GM04503 (cell line): ENCODE results near the gene LIPM.

Source experiments
- DNase-seq: peaks from one replicate; pipeline ENCODE4 v3.0.0-alpha.2; 2012; ENCODE audit warnings: low read depth

The LIPM gene

DNA sequence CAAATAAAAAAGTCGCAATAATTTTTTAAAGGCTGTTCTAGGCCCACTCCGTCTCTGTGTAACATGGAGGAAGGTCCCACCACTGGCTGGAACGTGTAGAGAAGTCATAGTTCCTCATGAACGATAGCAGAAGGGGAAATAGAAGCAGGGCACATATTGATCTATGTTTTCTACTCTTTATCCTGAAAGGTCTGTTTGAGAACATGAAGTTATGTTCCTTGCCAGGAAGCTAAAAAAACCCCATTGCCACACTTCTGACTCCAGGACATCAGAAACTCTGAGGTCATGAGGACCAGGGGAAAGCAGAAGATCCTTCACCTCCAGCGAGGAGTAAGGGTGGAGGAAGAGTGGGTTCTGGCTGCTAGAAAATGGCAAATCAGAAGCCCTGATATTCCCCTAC is 38.4 kb downstream of the LIPM start:
- DNase-seq: no peak

- DNase-seq: no peak
Measured at GRCh38 chr10:88841316-88842111, 39.0 kb downstream of the LIPM start.

GRCh38 chr10:88843171-88843570 is 40.6 kb downstream of the LIPM start:
- no peak for DNase-seq

- DNase-seq: peak; percentile 55
Measured at GRCh38 chr10:88848499-88848898, 46.0 kb downstream of the LIPM start.

GRCh38 chr10:88849234-88849633 is 46.7 kb downstream of the LIPM start:
- DNase-seq: no peak

- no peak for DNase-seq
Measured at GRCh38 chr10:88850712-88851111, 48.2 kb downstream of the LIPM start.

DNA sequence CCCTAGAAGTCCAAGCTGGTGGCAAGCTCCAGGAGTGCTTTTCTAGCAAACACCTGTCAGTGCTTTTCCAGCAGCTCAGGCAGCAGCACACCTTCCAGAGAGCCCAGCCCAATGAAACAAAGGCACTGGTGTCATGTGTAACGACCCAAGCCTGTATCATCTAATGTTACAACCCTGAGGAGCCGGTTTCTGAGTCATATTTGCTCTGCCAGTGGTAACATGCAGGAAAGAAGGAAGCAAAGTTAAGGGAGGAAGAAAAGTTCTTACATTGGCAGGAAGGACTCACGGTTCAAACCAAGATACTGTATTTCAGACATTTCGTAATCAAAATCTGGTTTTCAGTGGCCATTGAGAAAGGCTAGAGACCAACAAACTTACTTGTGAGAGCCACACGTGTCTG is 49.2 kb downstream of the LIPM start, which contains the start of gene ANKRD22:
Gene ANKRD22 (minus strand): TSS at position 139 of the 400 bp plus-strand sequence. CDS start 237 bp downstream, outside the sequence.
- no peak for DNase-seq

GRCh38 chr10:88852327-88852726 is 49.8 kb downstream of the LIPM start:
- no peak for DNase-seq

DNA sequence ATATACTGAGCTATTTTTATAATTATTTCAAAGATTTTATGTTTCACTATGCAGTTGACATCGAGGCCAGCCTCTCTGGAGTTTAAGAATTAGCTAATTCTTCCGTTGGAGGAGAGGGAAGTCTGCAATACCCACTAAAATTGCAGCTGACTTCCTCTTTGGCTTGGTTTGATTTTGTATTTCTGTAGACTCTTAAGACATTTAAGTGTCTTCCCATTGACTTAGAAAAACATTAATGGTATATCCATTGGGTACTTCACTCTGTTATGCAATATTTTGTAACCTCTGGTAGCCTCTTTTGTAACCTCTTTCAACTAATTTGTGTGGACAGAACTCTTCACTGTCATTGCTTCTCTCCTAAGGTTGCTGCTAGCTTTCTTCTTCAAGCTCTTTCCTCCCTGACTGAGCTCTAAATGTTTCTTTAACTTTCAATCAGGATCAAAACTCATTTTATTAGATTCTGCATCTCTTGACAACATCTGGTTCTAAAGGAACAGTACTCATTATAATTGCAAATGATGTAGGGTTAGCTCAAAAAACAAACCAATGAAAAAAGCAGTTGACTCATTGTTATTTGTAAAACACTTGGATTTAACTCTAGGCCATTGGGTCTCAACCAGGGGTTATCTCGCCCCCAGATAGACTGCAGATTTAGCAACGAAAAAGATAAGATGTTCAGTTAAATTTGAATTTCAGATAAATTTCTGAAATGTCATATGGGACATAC is 50.8 kb downstream of the LIPM start:
- DNase-seq: no peak

DNA sequence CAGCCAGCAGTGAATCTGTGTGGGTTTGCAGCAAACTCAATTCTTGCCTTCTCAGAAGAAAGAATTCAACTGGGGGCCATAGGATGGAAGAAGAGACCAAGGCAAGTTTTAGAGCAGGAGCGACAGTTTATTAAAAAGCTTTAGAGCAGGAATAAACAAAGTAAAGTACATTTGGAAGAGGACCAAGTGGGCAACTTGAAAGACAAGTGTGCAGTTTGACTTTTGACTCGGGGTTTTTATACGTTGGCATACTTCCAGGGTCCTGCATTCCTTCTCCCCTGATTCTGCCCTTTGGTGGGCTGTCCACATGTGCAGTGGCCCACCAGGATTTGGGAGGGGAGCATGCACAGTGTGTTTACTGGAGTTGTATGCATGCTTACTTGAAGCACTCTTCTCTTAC is 52.2 kb downstream of the LIPM start:
- DNase-seq: no peak

DNA sequence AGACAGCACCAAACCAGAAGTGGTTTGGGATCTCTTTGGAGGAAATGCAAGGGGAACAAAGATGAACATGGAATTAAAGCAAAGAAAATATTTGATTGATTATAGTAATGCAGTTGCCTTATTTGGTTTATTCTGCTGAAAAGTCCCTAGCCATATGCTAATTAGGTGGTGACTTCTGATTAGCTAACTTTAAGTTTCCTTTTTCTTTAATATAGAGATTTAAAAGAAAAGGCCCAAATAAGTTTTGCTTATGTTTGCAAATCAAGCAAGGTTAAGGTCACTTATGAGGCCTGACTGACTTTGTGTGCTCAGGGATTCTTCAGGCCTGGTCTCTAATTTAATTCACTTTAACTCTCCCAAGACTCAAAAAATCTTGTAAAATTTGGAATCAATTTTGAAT is 55.3 kb downstream of the LIPM start:
- no peak for DNase-seq

- no peak for DNase-seq
Measured at GRCh38 chr10:88858491-88858890, 56.0 kb downstream of the LIPM start.

- DNase-seq: no peak
Measured at GRCh38 chr10:88861036-88861435, 58.5 kb downstream of the LIPM start.

- no peak for DNase-seq
Measured at GRCh38 chr10:88865281-88865876, 62.8 kb downstream of the LIPM start.

DNA sequence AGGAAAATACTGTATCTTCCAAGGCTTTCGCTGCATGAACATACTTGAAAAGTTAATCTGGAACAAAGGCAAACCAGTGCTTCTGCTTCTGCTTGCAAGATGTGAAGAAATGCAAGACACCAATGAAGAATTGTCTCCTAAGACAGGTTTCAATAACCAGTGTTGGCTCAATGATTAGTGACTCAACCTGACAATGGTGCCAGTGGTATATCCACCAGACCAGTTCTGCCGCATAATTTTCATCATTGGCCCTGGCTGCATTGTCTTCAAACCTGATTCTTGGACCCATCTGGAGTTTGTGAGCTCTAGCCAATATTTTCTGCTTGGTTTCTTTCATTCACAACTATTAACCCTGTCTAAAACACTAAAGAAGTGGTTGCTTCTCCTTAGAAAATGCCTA is 63.9 kb downstream of the LIPM start:
- no peak for DNase-seq

- no peak for DNase-seq
Measured at GRCh38 chr10:88870089-88870488, 67.6 kb downstream of the LIPM start.
